ENCODE data around the gene LIX1.
"Not testable (repeated sequence)": the region's sequence is repeated elsewhere in the genome, so short reads cannot be mapped to it uniquely, and the experiment has no call there.

Gene LIX1

GRCh38 chr5:97142521-97143254 lies at the start of gene LIX1:
Gene LIX1, minus strand, starts transcription at chr5:97142611. Its CDS starts 35 bp downstream, at chr5:97142576.
- CTCF ChIA-PET: interaction anchor here (0.7 to 5.6 kb wide), 39 partner anchors 9 to 528 kb away, joined by 3 to 53 read pairs (median 4); partner anchors contain the start of gene LNPEP
- Mint-ChIP-seq H3K36me3 (peaks cover 1% of the 10 kb centered on the region), H3K27me3 (peaks cover 28% of the 10 kb centered on the region), H3K27ac (no peak within 1 kb of the TSS), H3K4me3 (no peak within 1 kb of the TSS), H3K4me1 (no peaks in the 10 kb centered on the region), H3K9me3 (no peaks in the 10 kb centered on the region)
- DNase-seq: peak; percentile 58

GRCh38 chr5:97191893-97192292 lies 49.5 kb upstream of the LIX1 start:
- H3K27ac Mint-ChIP-seq: no peak overlapping the region
- peaks cover 4% of the 10 kb centered on the region for H3K27me3 Mint-ChIP-seq
- H3K9me3 Mint-ChIP-seq: peaks cover 23% of the 10 kb centered on the region
- no peak for DNase-seq
- CTCF ChIA-PET: no interaction called here
- H3K4me3 Mint-ChIP-seq: no peak overlapping the region
- peaks cover 2% of the 10 kb centered on the region for H3K36me3 Mint-ChIP-seq
- peaks cover 15% of the 10 kb centered on the region for H3K4me1 Mint-ChIP-seq

GRCh38 chr5:97189523-97189922 lies 47.1 kb upstream of the LIX1 start:
- DNase-seq, CTCF ChIA-PET, H3K4me3 Mint-ChIP-seq, H3K27me3 Mint-ChIP-seq, H3K27ac Mint-ChIP-seq, H3K36me3 Mint-ChIP-seq: not testable (repeated sequence)
- Mint-ChIP-seq H3K9me3 (peaks cover 23% of the 10 kb centered on the region), H3K4me1 (peaks cover 15% of the 10 kb centered on the region)

GRCh38 chr5:97183930-97184213 lies 41.5 kb upstream of the LIX1 start:
- CTCF ChIA-PET: interaction anchor here (0.5 kb wide), 1 partner anchor 520 kb away, joined by 3 read pairs; no protein-coding TSS in a partner anchor
- peak overlapping the region; percentile 99 for H3K27ac Mint-ChIP-seq
- H3K4me3 Mint-ChIP-seq: peak overlapping the region; percentile 89
- DNase-seq: no peak
- peaks cover 5% of the 10 kb centered on the region for H3K9me3 Mint-ChIP-seq
- H3K4me1 Mint-ChIP-seq: peaks cover 32% of the 10 kb centered on the region
- peaks cover 19% of the 10 kb centered on the region for H3K36me3 Mint-ChIP-seq
- H3K27me3 Mint-ChIP-seq: peaks cover 4% of the 10 kb centered on the region

- Mint-ChIP-seq H3K27ac (peak within 1 kb of the TSS; percentile 99), H3K36me3 (peaks cover 24% of the 10 kb centered on the region), H3K27me3 (peaks cover 1% of the 10 kb centered on the region), H3K4me1 (peaks cover 32% of the 10 kb centered on the region), H3K4me3 (peak within 1 kb of the TSS; percentile 89), H3K9me3 (peaks cover 5% of the 10 kb centered on the region)
- DNase-seq: peak; percentile 94
- CTCF ChIA-PET: interaction anchor here (0.5 to 2.2 kb wide), 2 partner anchors 15 to 519 kb away, joined by 3 to 4 read pairs; no protein-coding TSS in a partner anchor
These were observed 40.9 kb upstream of the LIX1 start, which contains the start of gene RIOK2 for GRCh38 chr5:97183100-97183929. Gene RIOK2, minus strand, starts transcription at chr5:97183247. Its CDS starts 56 bp downstream, at chr5:97183191.

GRCh38 chr5:97182571-97183099 lies 40.2 kb upstream of the LIX1 start:
- H3K27me3 Mint-ChIP-seq: no peaks in the 10 kb centered on the region
- H3K4me3 Mint-ChIP-seq: peak overlapping the region; percentile 89
- peaks cover 28% of the 10 kb centered on the region for H3K36me3 Mint-ChIP-seq
- no peak for DNase-seq
- CTCF ChIA-PET: interaction anchor here (2.2 kb wide), 1 partner anchor 15 kb away, joined by 4 read pairs; no protein-coding TSS in a partner anchor
- peaks cover 5% of the 10 kb centered on the region for H3K9me3 Mint-ChIP-seq
- peak overlapping the region; percentile 99 for H3K27ac Mint-ChIP-seq
- peaks cover 32% of the 10 kb centered on the region for H3K4me1 Mint-ChIP-seq

GRCh38 chr5:97181856-97182545 lies 39.6 kb upstream of the LIX1 start:
- peak overlapping the region; percentile 89 for H3K4me3 Mint-ChIP-seq

GRCh38 chr5:97179457-97179856 lies 37.0 kb upstream of the LIX1 start:
- H3K4me3 Mint-ChIP-seq, H3K9me3 Mint-ChIP-seq, H3K27me3 Mint-ChIP-seq, DNase-seq, H3K27ac Mint-ChIP-seq, CTCF ChIA-PET: not testable (repeated sequence)
- Mint-ChIP-seq H3K4me1 (peaks cover 30% of the 10 kb centered on the region), H3K36me3 (peaks cover 40% of the 10 kb centered on the region)

More at GRCh38 chr5:97181856-97182545, 39.6 kb upstream of the LIX1 start:
- CTCF ChIA-PET: interaction anchor here (2.2 kb wide), 1 partner anchor 14 kb away, joined by 4 read pairs; no protein-coding TSS in a partner anchor
- H3K9me3 Mint-ChIP-seq: peaks cover 5% of the 10 kb centered on the region
- no peak for DNase-seq
- peaks cover 32% of the 10 kb centered on the region for H3K4me1 Mint-ChIP-seq
- peaks cover 32% of the 10 kb centered on the region for H3K36me3 Mint-ChIP-seq
- no peaks in the 10 kb centered on the region for H3K27me3 Mint-ChIP-seq
- peak overlapping the region; percentile 99 for H3K27ac Mint-ChIP-seq

- H3K4me1 Mint-ChIP-seq: peaks cover 6% of the 10 kb centered on the region
- H3K4me3 Mint-ChIP-seq: no peak overlapping the region
- no peak for DNase-seq
- H3K27ac Mint-ChIP-seq: no peak overlapping the region
- CTCF ChIA-PET: no interaction called here
- H3K36me3 Mint-ChIP-seq: peaks cover 44% of the 10 kb centered on the region
- H3K9me3 Mint-ChIP-seq: no peaks in the 10 kb centered on the region
- no peaks in the 10 kb centered on the region for H3K27me3 Mint-ChIP-seq
These were observed 29.8 kb upstream of the LIX1 start for GRCh38 chr5:97172227-97172626.

GRCh38 chr5:97171703-97172102 lies 29.3 kb upstream of the LIX1 start:
- no peak for DNase-seq
- peaks cover 40% of the 10 kb centered on the region for H3K36me3 Mint-ChIP-seq
- no peaks in the 10 kb centered on the region for H3K9me3 Mint-ChIP-seq
- CTCF ChIA-PET: no interaction called here
- H3K4me1 Mint-ChIP-seq: peaks cover 6% of the 10 kb centered on the region
- no peaks in the 10 kb centered on the region for H3K27me3 Mint-ChIP-seq
- H3K27ac Mint-ChIP-seq: no peak overlapping the region
- no peak overlapping the region for H3K4me3 Mint-ChIP-seq

GRCh38 chr5:97167435-97167834 lies 25.0 kb upstream of the LIX1 start:
- Mint-ChIP-seq H3K4me3 (no peak overlapping the region), H3K27ac (peak overlapping the region; percentile 79), H3K36me3 (peaks cover 40% of the 10 kb centered on the region), H3K4me1 (peaks cover 12% of the 10 kb centered on the region), H3K9me3 (no peaks in the 10 kb centered on the region), H3K27me3 (no peaks in the 10 kb centered on the region)
- CTCF ChIA-PET: interaction anchor here (0.6 to 1.7 kb wide), 3 partner anchors 14 to 1757 kb away, joined by 3 to 4 read pairs (median 3); no protein-coding TSS in a partner anchor
- DNase-seq: no peak

- CTCF ChIA-PET: interaction anchor here (1.1 to 7.6 kb wide), 4 partner anchors 10 to 415 kb away, joined by 3 to 66 read pairs (median 3); no protein-coding TSS in a partner anchor
- no peak overlapping the region for H3K27ac Mint-ChIP-seq
- no peaks in the 10 kb centered on the region for H3K27me3 Mint-ChIP-seq
- H3K9me3 Mint-ChIP-seq: no peaks in the 10 kb centered on the region
- peaks cover 12% of the 10 kb centered on the region for H3K4me1 Mint-ChIP-seq
- no peak overlapping the region for H3K4me3 Mint-ChIP-seq
- peaks cover 36% of the 10 kb centered on the region for H3K36me3 Mint-ChIP-seq
- DNase-seq: no peak
These were observed 23.3 kb upstream of the LIX1 start for GRCh38 chr5:97165726-97166125.

GRCh38 chr5:97164846-97165245 lies 22.4 kb upstream of the LIX1 start:
- Mint-ChIP-seq H3K9me3 (no peaks in the 10 kb centered on the region), H3K27ac (no peak overlapping the region), H3K4me1 (peaks cover 12% of the 10 kb centered on the region), H3K4me3 (no peak overlapping the region), H3K36me3 (peaks cover 41% of the 10 kb centered on the region), H3K27me3 (no peaks in the 10 kb centered on the region)
- no peak for DNase-seq
- CTCF ChIA-PET: interaction anchor here (0.9 to 7.6 kb wide), 5 partner anchors 9 to 414 kb away, joined by 3 to 89 read pairs (median 38); partner anchors contain the start of gene LIX1
